HG02840 (cell line): ENCODE data around the gene CELSR1.
"Not testable (repeated sequence)": the region's sequence is repeated elsewhere in the genome, so short reads cannot be mapped to it uniquely, and the experiment has no call there.

Source experiments
- ATAC-seq: cut with Tn5 transposase; IDR thresholded peaks from one replicate; pipeline ENCODE4 v1.9.1; 2021; ENCODE audit warnings: mild to moderate bottlenecking, moderate library complexity, moderate number of reproducible peaks; ENCODE audit not compliant: unreplicated experiment, low FRiP score

Gene CELSR1

GRCh38 chr22:46534901-46535630 lies 2.4 kb downstream of the CELSR1 start:
- ATAC-seq, result no peak

- no peak for ATAC-seq
These were observed 3.1 kb downstream of the CELSR1 start for GRCh38 chr22:46534177-46534776.

- ATAC-seq, result no peak
These were observed 4.2 kb downstream of the CELSR1 start for GRCh38 chr22:46533070-46533833.

- ATAC-seq, result no peak
These were observed 5.0 kb downstream of the CELSR1 start for GRCh38 chr22:46532416-46532815.

- ATAC-seq, result no peak
These were observed 5.7 kb downstream of the CELSR1 start for GRCh38 chr22:46531581-46532175.

- ATAC-seq, result no peak
These were observed 9.3 kb downstream of the CELSR1 start for GRCh38 chr22:46528121-46528610.

GRCh38 chr22:46526244-46526839 lies 11.1 kb downstream of the CELSR1 start:
- no peak for ATAC-seq

GRCh38 chr22:46525389-46526243 lies 11.8 kb downstream of the CELSR1 start:
- no peak for ATAC-seq

- no peak for ATAC-seq
These were observed 13.1 kb downstream of the CELSR1 start for GRCh38 chr22:46524203-46524740.

- no peak for ATAC-seq
These were observed 14.6 kb downstream of the CELSR1 start for GRCh38 chr22:46522797-46523196.

- ATAC-seq, result no peak
These were observed 15.4 kb downstream of the CELSR1 start for GRCh38 chr22:46521994-46522393.

GRCh38 chr22:46520880-46521279 lies 16.5 kb downstream of the CELSR1 start:
- no peak for ATAC-seq

- ATAC-seq, result no peak
These were observed 18.0 kb downstream of the CELSR1 start for GRCh38 chr22:46519377-46519776.

- no peak for ATAC-seq
These were observed 18.7 kb downstream of the CELSR1 start for GRCh38 chr22:46518542-46519325.

- no peak for ATAC-seq
These were observed 19.4 kb downstream of the CELSR1 start for GRCh38 chr22:46518038-46518437.

GRCh38 chr22:46517255-46517761 lies 20.1 kb downstream of the CELSR1 start:
- ATAC-seq, result no peak

- no peak for ATAC-seq
These were observed 20.8 kb downstream of the CELSR1 start for GRCh38 chr22:46516638-46517037.

- ATAC-seq, result not testable (repeated sequence)
These were observed 21.3 kb downstream of the CELSR1 start for GRCh38 chr22:46516112-46516487.
